WTC11 (cell line): ENCODE data around the gene UTS2B. TPM values are rescaled to one million over a fixed set of nuclear protein-coding genes. Genes with fewer than 3 reads are reported as not detected.

Experiments used
- ATAC-seq: fragments of 200-7000 bp; cut with Tn5 transposase; 2 replicates; pipeline ENCODE4 v1.10.0; 2021; ENCODE audit warnings: mild to moderate bottlenecking, moderate library complexity
- CTCF ChIA-PET: fragments of 300-600 bp; sonication (Branson Sonifier 250); formaldehyde crosslinking; loops from one replicate; lab custom pipeline; 2021; ENCODE audit warnings: antibody characterized with exemption; lab: Charles Lee
- POLR2A ChIA-PET: fragments of 350-600 bp; sonication (Branson Sonifier 250); formaldehyde crosslinking; loops from one replicate; lab custom pipeline; 2021; ENCODE audit warnings: antibody characterized with exemption; lab: Charles Lee
- DNase-seq: peaks from one replicate; pipeline ENCODE4 v3.0.0; 2021; ENCODE audit warnings: low spot score
- H3K27ac Mint-ChIP-seq: 2 replicates; pipeline ENCODE4 v1.8.0; 2021; ENCODE audit warnings: mixed read lengths
- H3K27me3 Mint-ChIP-seq: 2 replicates; pipeline ENCODE4 v1.8.0; 2021; ENCODE audit warnings: low read depth, mild to moderate bottlenecking, moderate library complexity, mixed read lengths
- H3K36me3 Mint-ChIP-seq: 2 replicates; pipeline ENCODE4 v1.8.0; 2021; ENCODE audit warnings: mixed read lengths
- H3K4me1 Mint-ChIP-seq: 2 replicates; pipeline ENCODE4 v1.8.0; 2022; ENCODE audit warnings: mixed read lengths
- H3K4me3 Mint-ChIP-seq: 2 replicates; pipeline ENCODE4 v1.8.0; 2021; ENCODE audit warnings: mild to moderate bottlenecking, moderate library complexity, mixed read lengths
- H3K9me3 Mint-ChIP-seq: 2 replicates; pipeline ENCODE4 v1.8.0; 2021; ENCODE audit warnings: mixed read lengths
- ATF6 ChIP-seq: sonication (generic); formaldehyde crosslinking; IDR thresholded peaks from 2 replicates; pipeline ENCODE4 v1.8.1; 2023; ENCODE audit warnings: mild to moderate bottlenecking, missing genetic modification reagents
- FOXJ3 ChIP-seq: sonication (generic); formaldehyde crosslinking; IDR thresholded peaks from 2 replicates; pipeline ENCODE4 v1.9.0; 2021; ENCODE audit warnings: missing genetic modification reagents, mild to moderate bottlenecking, borderline replicate concordance
- FOXK1 ChIP-seq: sonication (generic); formaldehyde crosslinking; IDR thresholded peaks from 2 replicates; pipeline ENCODE4 v1.8.0; 2022; ENCODE audit warnings: mild to moderate bottlenecking, moderate library complexity, missing genetic modification reagents
- HMGA2 ChIP-seq: fragments of 250-450 bp; sonication (Bioruptor Pico); IDR thresholded peaks from 2 replicates; pipeline ENCODE4 v1.4.0; 2021; ENCODE audit warnings: mild to moderate bottlenecking, moderate library complexity
- JAZF1 ChIP-seq: fragments of 250-450 bp; sonication (Bioruptor Pico); IDR thresholded peaks from 2 replicates; pipeline ENCODE4 v1.9.0; 2021; ENCODE audit warnings: moderate library complexity, mild to moderate bottlenecking, inconsistent platforms
- JUN ChIP-seq: sonication (generic); formaldehyde crosslinking; IDR thresholded peaks from 2 replicates; pipeline ENCODE4 v1.8.0; 2023; ENCODE audit warnings: mild to moderate bottlenecking, missing genetic modification reagents
- KAT7 ChIP-seq: sonication (generic); formaldehyde crosslinking; IDR thresholded peaks from 2 replicates; pipeline ENCODE4 v1.8.1; 2023; ENCODE audit warnings: missing genetic modification reagents, mild to moderate bottlenecking, borderline replicate concordance
- MAX ChIP-seq: sonication (generic); formaldehyde crosslinking; IDR thresholded peaks from 2 replicates; pipeline ENCODE4 v1.8.0; 2022; ENCODE audit warnings: mild to moderate bottlenecking, missing genetic modification reagents
- MLX ChIP-seq: sonication (generic); formaldehyde crosslinking; IDR thresholded peaks from 2 replicates; pipeline ENCODE4 v1.8.1; 2023; ENCODE audit warnings: mild to moderate bottlenecking, missing genetic modification reagents, moderate library complexity
- NR1H2 ChIP-seq: sonication (generic); formaldehyde crosslinking; IDR thresholded peaks from 2 replicates; pipeline ENCODE4 v1.9.0; 2021; ENCODE audit warnings: mild to moderate bottlenecking, moderate library complexity, missing genetic modification reagents
- NR3C1 ChIP-seq: sonication (generic); formaldehyde crosslinking; conservative IDR thresholded peaks from 2 replicates; pipeline ENCODE4 v1.8.1; 2023; ENCODE audit warnings: low read depth, mild to moderate bottlenecking, missing genetic modification reagents
- SP1 ChIP-seq: sonication (generic); formaldehyde crosslinking; conservative IDR thresholded peaks from 2 replicates; pipeline ENCODE4 v1.8.1; 2022; ENCODE audit warnings: missing genetic modification reagents
- TEAD1 ChIP-seq: sonication (generic); formaldehyde crosslinking; IDR thresholded peaks from 2 replicates; pipeline ENCODE4 v1.8.0; 2022; ENCODE audit warnings: mild to moderate bottlenecking, missing genetic modification reagents
- ZBTB21 ChIP-seq: sonication (generic); formaldehyde crosslinking; IDR thresholded peaks from 2 replicates; pipeline ENCODE4 v1.8.1; 2023; ENCODE audit warnings: mild to moderate bottlenecking, missing genetic modification reagents, borderline replicate concordance
- ZBTB43 ChIP-seq: sonication (generic); formaldehyde crosslinking; IDR thresholded peaks from 2 replicates; pipeline ENCODE4 v1.8.1; 2023; ENCODE audit warnings: mild to moderate bottlenecking, missing genetic modification reagents
- ZNF263 ChIP-seq: sonication (generic); formaldehyde crosslinking; IDR thresholded peaks from 2 replicates; pipeline ENCODE4 v1.8.1; 2022; ENCODE audit warnings: low read depth, mild to moderate bottlenecking, moderate library complexity, missing genetic modification reagents
- ZNF281 ChIP-seq: sonication (generic); formaldehyde crosslinking; IDR thresholded peaks from 2 replicates; pipeline ENCODE4 v1.8.0; 2023; ENCODE audit warnings: mild to moderate bottlenecking, missing genetic modification reagents
- ZNF317 ChIP-seq: sonication (generic); formaldehyde crosslinking; IDR thresholded peaks from 2 replicates; pipeline ENCODE4 v1.8.1; 2023; ENCODE audit warnings: low read depth, mild to moderate bottlenecking, moderate library complexity, missing genetic modification reagents, borderline replicate concordance
- ZNF416 ChIP-seq: fragments of 250-450 bp; sonication (Bioruptor Pico); IDR thresholded peaks from 2 replicates; pipeline ENCODE4 v1.9.0; 2021; ENCODE audit warnings: mild to moderate bottlenecking, inconsistent platforms
- total RNA-seq: library from RNA; stranded (reverse); gene quantifications from 3 replicates; pipeline ENCODE4 v1.2.3, GENCODE V29; 2021
- TF ChIP-seq, protein P1 (sequence below): sonication (generic); formaldehyde crosslinking; IDR thresholded peaks from 2 replicates; pipeline ENCODE4 v1.8.1; 2022; ENCODE audit warnings: mild to moderate bottlenecking, missing genetic modification reagents, moderate library complexity, borderline replicate concordance
- TF ChIP-seq, protein P2 (sequence below): fragments of 200-600 bp; IDR thresholded peaks from 2 replicates; pipeline ENCODE4 v1.8.0; 2022; ENCODE audit warnings: antibody characterized with exemption
- TF ChIP-seq, protein P3 (sequence below): fragments of 250-450 bp; sonication (Bioruptor Pico); IDR thresholded peaks from 2 replicates; pipeline ENCODE4 v2.1.2; 2022; ENCODE audit warnings: mild to moderate bottlenecking, moderate library complexity

UTS2B gene
- total RNA-seq, 1 experiment from 2014 or later = not detected

DNA sequence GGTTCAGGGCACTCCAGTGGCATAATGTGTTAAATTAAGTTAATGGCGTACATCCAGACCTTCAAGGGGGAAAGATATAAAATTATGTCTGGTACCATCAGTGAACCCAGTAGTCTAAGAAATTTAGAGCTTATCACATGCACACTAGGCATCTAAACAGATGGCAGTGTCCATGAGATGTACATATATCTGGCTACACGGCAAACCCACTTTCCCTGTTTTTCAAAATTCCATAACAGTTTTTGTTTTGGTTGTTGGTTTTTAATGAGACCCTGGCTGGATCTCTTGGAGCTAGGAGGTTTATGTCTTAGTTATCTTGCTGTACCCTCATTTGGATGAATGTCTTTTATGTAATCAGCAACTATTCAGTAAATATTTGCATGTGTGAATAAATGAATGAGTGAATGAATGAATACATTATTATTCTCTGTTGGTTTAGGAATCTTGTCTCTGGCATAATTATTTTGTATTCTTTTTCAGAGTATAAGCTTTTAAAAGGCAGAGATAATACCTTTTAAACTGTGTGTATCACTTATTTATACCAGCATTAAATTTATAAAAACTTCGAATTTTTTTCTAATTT, 3.1 kb upstream of the UTS2B start:
- TF ChIP-seq NR3C1 (CRISPR knock-in tag) (no peak), MLX (CRISPR knock-in tag) (no peak), HMGA2 (no peak), ZNF263 (CRISPR knock-in tag) (no peak), ZBTB43 (CRISPR knock-in tag) (no peak), ZNF317 (CRISPR knock-in tag) (no peak), ZNF416 (CRISPR knock-in tag) (no peak), NR1H2 (CRISPR knock-in tag) (no peak)
- TF ChIP-seq, protein P1, sequence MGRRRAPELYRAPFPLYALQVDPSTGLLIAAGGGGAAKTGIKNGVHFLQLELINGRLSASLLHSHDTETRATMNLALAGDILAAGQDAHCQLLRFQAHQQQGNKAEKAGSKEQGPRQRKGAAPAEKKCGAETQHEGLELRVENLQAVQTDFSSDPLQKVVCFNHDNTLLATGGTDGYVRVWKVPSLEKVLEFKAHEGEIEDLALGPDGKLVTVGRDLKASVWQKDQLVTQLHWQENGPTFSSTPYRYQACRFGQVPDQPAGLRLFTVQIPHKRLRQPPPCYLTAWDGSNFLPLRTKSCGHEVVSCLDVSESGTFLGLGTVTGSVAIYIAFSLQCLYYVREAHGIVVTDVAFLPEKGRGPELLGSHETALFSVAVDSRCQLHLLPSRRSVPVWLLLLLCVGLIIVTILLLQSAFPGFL (CRISPR knock-in tag) = no peak
- H3K4me1 Mint-ChIP-seq = peaks cover 59% of the 10 kb centered on the region
- ChIA-PET POLR2A (no interaction called here), CTCF (no interaction called here)
- peaks cover 16% of the 10 kb centered on the region for H3K27me3 Mint-ChIP-seq
- H3K4me3 Mint-ChIP-seq = no peak overlapping the region
- no peaks in the 10 kb centered on the region for H3K9me3 Mint-ChIP-seq
- DNase-seq (no peak), ATAC-seq (no peak)
- H3K27ac Mint-ChIP-seq = no peak overlapping the region
- H3K36me3 Mint-ChIP-seq = no peaks in the 10 kb centered on the region

DNA sequence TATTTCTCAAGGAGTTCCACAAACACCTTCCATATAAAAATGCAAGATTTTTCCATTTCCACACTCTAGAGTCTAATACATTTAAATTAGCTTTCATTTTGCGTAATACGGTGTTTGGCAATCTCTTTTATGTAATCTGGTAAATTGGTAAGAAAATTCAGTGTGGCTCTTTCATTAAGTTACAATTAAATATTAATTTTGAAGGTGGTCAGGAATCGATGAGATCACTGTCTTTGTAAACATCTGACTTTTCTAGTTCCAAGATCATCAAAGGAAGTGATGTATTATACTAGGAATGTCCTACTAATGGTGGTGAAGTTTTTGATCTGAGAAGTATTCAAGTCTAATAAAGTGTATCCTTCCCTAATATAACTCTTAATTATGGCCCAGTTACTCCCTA, 1.1 kb upstream of the UTS2B start:
- no peaks in the 10 kb centered on the region for H3K9me3 Mint-ChIP-seq
- H3K27me3 Mint-ChIP-seq = peaks cover 33% of the 10 kb centered on the region
- H3K4me3 Mint-ChIP-seq = peak overlapping the region; percentile 86
- H3K27ac Mint-ChIP-seq = no peak overlapping the region
- ChIA-PET POLR2A (no interaction called here), CTCF (no interaction called here)
- no peak for ATAC-seq
- peaks cover 57% of the 10 kb centered on the region for H3K4me1 Mint-ChIP-seq
- H3K36me3 Mint-ChIP-seq = no peaks in the 10 kb centered on the region
- no peak for DNase-seq
- TF ChIP-seq FOXJ3 (CRISPR knock-in tag) (no peak), FOXK1 (CRISPR knock-in tag) (no peak), SP1 (no peak), TEAD1 (CRISPR knock-in tag) (no peak), JAZF1 (CRISPR knock-in tag) (no peak), ATF6 (CRISPR knock-in tag) (no peak), ZBTB21 (CRISPR knock-in tag) (no peak), KAT7 (CRISPR knock-in tag) (no peak), MAX (CRISPR knock-in tag) (no peak), JUN (no peak), ZNF281 (no peak)
- TF ChIP-seq, protein P2, sequence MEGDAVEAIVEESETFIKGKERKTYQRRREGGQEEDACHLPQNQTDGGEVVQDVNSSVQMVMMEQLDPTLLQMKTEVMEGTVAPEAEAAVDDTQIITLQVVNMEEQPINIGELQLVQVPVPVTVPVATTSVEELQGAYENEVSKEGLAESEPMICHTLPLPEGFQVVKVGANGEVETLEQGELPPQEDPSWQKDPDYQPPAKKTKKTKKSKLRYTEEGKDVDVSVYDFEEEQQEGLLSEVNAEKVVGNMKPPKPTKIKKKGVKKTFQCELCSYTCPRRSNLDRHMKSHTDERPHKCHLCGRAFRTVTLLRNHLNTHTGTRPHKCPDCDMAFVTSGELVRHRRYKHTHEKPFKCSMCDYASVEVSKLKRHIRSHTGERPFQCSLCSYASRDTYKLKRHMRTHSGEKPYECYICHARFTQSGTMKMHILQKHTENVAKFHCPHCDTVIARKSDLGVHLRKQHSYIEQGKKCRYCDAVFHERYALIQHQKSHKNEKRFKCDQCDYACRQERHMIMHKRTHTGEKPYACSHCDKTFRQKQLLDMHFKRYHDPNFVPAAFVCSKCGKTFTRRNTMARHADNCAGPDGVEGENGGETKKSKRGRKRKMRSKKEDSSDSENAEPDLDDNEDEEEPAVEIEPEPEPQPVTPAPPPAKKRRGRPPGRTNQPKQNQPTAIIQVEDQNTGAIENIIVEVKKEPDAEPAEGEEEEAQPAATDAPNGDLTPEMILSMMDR = no peak
- TF ChIP-seq, protein P3, sequence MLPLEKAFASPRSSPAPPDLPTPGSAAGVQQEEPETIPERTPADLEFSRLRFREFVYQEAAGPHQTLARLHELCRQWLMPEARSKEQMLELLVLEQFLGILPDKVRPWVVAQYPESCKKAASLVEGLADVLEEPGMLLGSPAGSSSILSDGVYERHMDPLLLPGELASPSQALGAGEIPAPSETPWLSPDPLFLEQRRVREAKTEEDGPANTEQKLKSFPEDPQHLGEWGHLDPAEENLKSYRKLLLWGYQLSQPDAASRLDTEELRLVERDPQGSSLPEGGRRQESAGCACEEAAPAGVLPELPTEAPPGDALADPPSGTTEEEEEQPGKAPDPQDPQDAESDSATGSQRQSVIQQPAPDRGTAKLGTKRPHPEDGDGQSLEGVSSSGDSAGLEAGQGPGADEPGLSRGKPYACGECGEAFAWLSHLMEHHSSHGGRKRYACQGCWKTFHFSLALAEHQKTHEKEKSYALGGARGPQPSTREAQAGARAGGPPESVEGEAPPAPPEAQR = no peak
